Endothelial cell of umbilical vein (primary cell): ENCODE data around the gene CCDC12.

ENCODE experiments used
- EZH2 ChIP-seq: IDR thresholded peaks from 2 replicates; pipeline ENCODE4 v1.6.1; 2012; ENCODE audit warnings: borderline replicate concordance, low read depth, mild to moderate bottlenecking, moderate library complexity, low read length, inconsistent platforms; ENCODE audit not compliant: severe bottlenecking
- FOS ChIP-seq: IDR thresholded peaks from 2 replicates; pipeline ENCODE4 v1.6.1; 2011; ENCODE audit warnings: mild to moderate bottlenecking, low read length, moderate library complexity, borderline replicate concordance; ENCODE audit not compliant: insufficient read depth
- MYC ChIP-seq: IDR thresholded peaks from one replicate; pipeline ENCODE4 v1.6.1; 2011; ENCODE audit warnings: mild to moderate bottlenecking, low read depth, low read length
- POLR2A ChIP-seq: IDR thresholded peaks from 2 replicates; pipeline ENCODE4 v1.6.1; 2012; ENCODE audit warnings: low read depth, mild to moderate bottlenecking, control low read depth, low read length
- POLR2AphosphoS5 ChIP-seq: IDR thresholded peaks from 2 replicates; pipeline ENCODE4 v1.6.1; 2012; ENCODE audit warnings: low read depth, mild to moderate bottlenecking, control low read depth, low read length, moderate library complexity; ENCODE audit not compliant: insufficient read depth
- TF ChIP-seq, protein P1 (sequence below), 2 donors: IDR thresholded peaks; 1 replicate in 1 of 2; 2 replicates in 1 of 2; pipeline ENCODE4 v1.5.1; 2011; ENCODE audit warnings: low read length in 2 of 2, mild to moderate bottlenecking in 2 of 2, moderate library complexity in 2 of 2, control low read depth in 1 of 2, inconsistent platforms in 1 of 2, low read depth in 1 of 2; ENCODE audit not compliant: insufficient read depth in 1 of 2; ENCODE audit errors: extremely low read depth in 1 of 2

DNA sequence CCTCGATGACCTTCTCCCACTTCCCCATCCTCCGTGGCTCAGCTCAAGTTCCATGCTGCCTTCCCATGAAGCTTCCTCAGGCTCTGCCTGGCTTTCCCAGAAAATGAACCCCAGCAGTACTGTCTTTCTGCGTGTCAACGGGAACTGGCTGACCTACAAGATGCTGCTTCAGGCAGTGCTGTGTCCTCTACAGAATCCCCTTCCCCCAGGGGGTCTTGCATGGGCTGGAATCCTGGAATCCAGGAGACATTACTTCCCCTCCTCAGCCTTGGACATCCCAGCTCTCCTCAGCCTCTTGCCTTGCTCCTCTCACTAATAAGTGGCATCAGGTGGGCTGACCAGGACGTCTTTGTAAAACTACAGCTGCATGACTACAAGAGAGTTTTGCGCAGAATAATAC is 5.4 kb downstream of the CCDC12 start:
- no peak for TF ChIP-seq EZH2
- TF ChIP-seq POLR2A: no peak
- TF ChIP-seq MYC: no peak
- TF ChIP-seq, protein P1, sequence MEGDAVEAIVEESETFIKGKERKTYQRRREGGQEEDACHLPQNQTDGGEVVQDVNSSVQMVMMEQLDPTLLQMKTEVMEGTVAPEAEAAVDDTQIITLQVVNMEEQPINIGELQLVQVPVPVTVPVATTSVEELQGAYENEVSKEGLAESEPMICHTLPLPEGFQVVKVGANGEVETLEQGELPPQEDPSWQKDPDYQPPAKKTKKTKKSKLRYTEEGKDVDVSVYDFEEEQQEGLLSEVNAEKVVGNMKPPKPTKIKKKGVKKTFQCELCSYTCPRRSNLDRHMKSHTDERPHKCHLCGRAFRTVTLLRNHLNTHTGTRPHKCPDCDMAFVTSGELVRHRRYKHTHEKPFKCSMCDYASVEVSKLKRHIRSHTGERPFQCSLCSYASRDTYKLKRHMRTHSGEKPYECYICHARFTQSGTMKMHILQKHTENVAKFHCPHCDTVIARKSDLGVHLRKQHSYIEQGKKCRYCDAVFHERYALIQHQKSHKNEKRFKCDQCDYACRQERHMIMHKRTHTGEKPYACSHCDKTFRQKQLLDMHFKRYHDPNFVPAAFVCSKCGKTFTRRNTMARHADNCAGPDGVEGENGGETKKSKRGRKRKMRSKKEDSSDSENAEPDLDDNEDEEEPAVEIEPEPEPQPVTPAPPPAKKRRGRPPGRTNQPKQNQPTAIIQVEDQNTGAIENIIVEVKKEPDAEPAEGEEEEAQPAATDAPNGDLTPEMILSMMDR (IDR thresholded peaks at IDR 0.05; ENCODE audit: extremely low read depth in 1 of 2, insufficient read depth in 1 of 2, low read depth in 1 of 2, low read length in 2 of 2): no peak
- no peak for TF ChIP-seq FOS
- no peak for TF ChIP-seq POLR2AphosphoS5
